ENCODE data around the gene ACVR1C. TPM values are rescaled to one million over a fixed set of nuclear protein-coding genes. Genes with fewer than 3 reads are reported as not detected.
A peak's percentile ranks its signal among the peaks of the same experiment; 100 is the strongest.
"Not testable (repeated sequence)": the region's sequence is repeated elsewhere in the genome, so short reads cannot be mapped to it uniquely, and the experiment has no call there.

The ACVR1C gene
- total RNA-seq, 1 donor from 2014 or later, result 1.1 TPM

- no peak for DNase-seq (ENCODE audit: low spot score)
- Mint-ChIP-seq H3K27me3 (ENCODE audit: insufficient read depth) (peaks cover 18% of the 10 kb centered on the region), H3K27ac (no peak overlapping the region), H3K36me3 (ENCODE audit: low read depth) (peaks cover 2% of the 10 kb centered on the region), H3K9me3 (peaks cover 21% of the 10 kb centered on the region), H3K4me1 (ENCODE audit: low read depth) (peaks cover 9% of the 10 kb centered on the region), H3K4me3 (no peak overlapping the region)
- intact Hi-C loops (cut with micrococcal nuclease), result no loop called here
Observed at GRCh38 chr2:157611726-157612125, 16.9 kb downstream of the ACVR1C start.

GRCh38 chr2:157611110-157611509 lies 17.6 kb downstream of the ACVR1C start:
- Mint-ChIP-seq H3K36me3 (ENCODE audit: low read depth) (peaks cover 2% of the 10 kb centered on the region), H3K4me1 (ENCODE audit: low read depth) (peaks cover 9% of the 10 kb centered on the region), H3K4me3 (no peak overlapping the region), H3K9me3 (peaks cover 21% of the 10 kb centered on the region), H3K27ac (no peak overlapping the region), H3K27me3 (ENCODE audit: insufficient read depth) (peaks cover 17% of the 10 kb centered on the region)
- intact Hi-C loops (cut with micrococcal nuclease), result no loop called here
- no peak for DNase-seq (ENCODE audit: low spot score)

- Mint-ChIP-seq H3K9me3 (peaks cover 21% of the 10 kb centered on the region), H3K27me3 (ENCODE audit: insufficient read depth) (peaks cover 38% of the 10 kb centered on the region), H3K4me3 (no peak overlapping the region), H3K4me1 (ENCODE audit: low read depth) (peaks cover 9% of the 10 kb centered on the region), H3K36me3 (ENCODE audit: low read depth) (peaks cover 2% of the 10 kb centered on the region), H3K27ac (no peak overlapping the region)
- no peak for DNase-seq (ENCODE audit: low spot score)
- intact Hi-C loops (cut with micrococcal nuclease), result no loop called here
Observed at GRCh38 chr2:157606534-157606933, 22.1 kb downstream of the ACVR1C start.

- H3K36me3 Mint-ChIP-seq (ENCODE audit: low read depth), result no peaks in the 10 kb centered on the region
- intact Hi-C loops (cut with micrococcal nuclease), result no loop called here
- H3K27me3 Mint-ChIP-seq (ENCODE audit: insufficient read depth), result peaks cover 36% of the 10 kb centered on the region
- H3K4me3 Mint-ChIP-seq, result no peak overlapping the region
- no peaks in the 10 kb centered on the region for H3K4me1 Mint-ChIP-seq (ENCODE audit: low read depth)
- H3K27ac Mint-ChIP-seq, result no peak overlapping the region
- DNase-seq (ENCODE audit: low spot score), result no peak
- H3K9me3 Mint-ChIP-seq, result no peaks in the 10 kb centered on the region
Observed at GRCh38 chr2:157603198-157603597, 25.5 kb downstream of the ACVR1C start.

- Mint-ChIP-seq H3K36me3 (ENCODE audit: low read depth) (no peaks in the 10 kb centered on the region), H3K9me3 (no peaks in the 10 kb centered on the region), H3K4me1 (ENCODE audit: low read depth) (no peaks in the 10 kb centered on the region), H3K27ac (no peak overlapping the region), H3K27me3 (ENCODE audit: insufficient read depth) (peaks cover 35% of the 10 kb centered on the region), H3K4me3 (no peak overlapping the region)
- intact Hi-C loops (cut with micrococcal nuclease), result no loop called here
- no peak for DNase-seq (ENCODE audit: low spot score)
Observed at GRCh38 chr2:157601807-157602206, 26.9 kb downstream of the ACVR1C start.

- peak; percentile 47 for DNase-seq (ENCODE audit: low spot score)
- intact Hi-C loops (cut with micrococcal nuclease), result loop anchor here (1.0 to 5.0 kb wide), 4 partner anchors 100 to 415 kb away; no protein-coding TSS in a partner anchor
- Mint-ChIP-seq H3K9me3 (no peaks in the 10 kb centered on the region), H3K36me3 (ENCODE audit: low read depth) (no peaks in the 10 kb centered on the region), H3K27ac (no peak overlapping the region), H3K4me3 (peak overlapping the region; percentile 63), H3K4me1 (ENCODE audit: low read depth) (peaks cover 7% of the 10 kb centered on the region), H3K27me3 (ENCODE audit: insufficient read depth) (peaks cover 39% of the 10 kb centered on the region)
Observed at GRCh38 chr2:157596992-157597681, 31.5 kb downstream of the ACVR1C start.

- peaks cover 33% of the 10 kb centered on the region for H3K27me3 Mint-ChIP-seq (ENCODE audit: insufficient read depth)
- no peak overlapping the region for H3K27ac Mint-ChIP-seq
- H3K36me3 Mint-ChIP-seq (ENCODE audit: low read depth), result no peaks in the 10 kb centered on the region
- DNase-seq (ENCODE audit: low spot score), result no peak
- H3K4me1 Mint-ChIP-seq (ENCODE audit: low read depth), result peaks cover 7% of the 10 kb centered on the region
- H3K4me3 Mint-ChIP-seq, result no peak overlapping the region
- no peaks in the 10 kb centered on the region for H3K9me3 Mint-ChIP-seq
- intact Hi-C loops (cut with micrococcal nuclease), result loop anchor here (1.0 kb wide), 2 partner anchors 96 to 291 kb away; no protein-coding TSS in a partner anchor
Observed at GRCh38 chr2:157593411-157593810, 35.3 kb downstream of the ACVR1C start.

GRCh38 chr2:157592948-157593347 lies 35.7 kb downstream of the ACVR1C start:
- Mint-ChIP-seq H3K4me3 (no peak overlapping the region), H3K9me3 (no peaks in the 10 kb centered on the region), H3K27ac (no peak overlapping the region), H3K36me3 (ENCODE audit: low read depth) (no peaks in the 10 kb centered on the region), H3K4me1 (ENCODE audit: low read depth) (peaks cover 7% of the 10 kb centered on the region), H3K27me3 (ENCODE audit: insufficient read depth) (peaks cover 33% of the 10 kb centered on the region)
- no peak for DNase-seq (ENCODE audit: low spot score)
- intact Hi-C loops (cut with micrococcal nuclease), result loop anchor here (1.0 kb wide), 2 partner anchors 96 to 291 kb away; no protein-coding TSS in a partner anchor

- H3K4me3 Mint-ChIP-seq, result no peak overlapping the region
- intact Hi-C loops (cut with micrococcal nuclease), result no loop called here
- H3K36me3 Mint-ChIP-seq (ENCODE audit: low read depth), result no peaks in the 10 kb centered on the region
- peaks cover 29% of the 10 kb centered on the region for H3K27me3 Mint-ChIP-seq (ENCODE audit: insufficient read depth)
- no peak overlapping the region for H3K27ac Mint-ChIP-seq
- DNase-seq (ENCODE audit: low spot score), result no peak
- no peaks in the 10 kb centered on the region for H3K9me3 Mint-ChIP-seq
- H3K4me1 Mint-ChIP-seq (ENCODE audit: low read depth), result peaks cover 7% of the 10 kb centered on the region
Observed at GRCh38 chr2:157592374-157592773, 36.3 kb downstream of the ACVR1C start.

- intact Hi-C loops (cut with micrococcal nuclease), result no loop called here
- H3K36me3 Mint-ChIP-seq (ENCODE audit: low read depth), result no peaks in the 10 kb centered on the region
Observed at GRCh38 chr2:157587576-157587975, 41.1 kb downstream of the ACVR1C start.

GRCh38 chr2:157574165-157574564 lies 54.5 kb downstream of the ACVR1C start:
- no peaks in the 10 kb centered on the region for H3K36me3 Mint-ChIP-seq (ENCODE audit: low read depth)
- peaks cover 2% of the 10 kb centered on the region for H3K27me3 Mint-ChIP-seq (ENCODE audit: insufficient read depth)

More at GRCh38 chr2:157587576-157587975, 41.1 kb downstream of the ACVR1C start:
- Mint-ChIP-seq H3K4me3 (no peak overlapping the region), H3K4me1 (ENCODE audit: low read depth) (peaks cover under 1% of the 10 kb centered on the region), H3K27ac (no peak overlapping the region), H3K9me3 (no peaks in the 10 kb centered on the region), H3K27me3 (ENCODE audit: insufficient read depth) (peaks cover 8% of the 10 kb centered on the region)
- DNase-seq (ENCODE audit: low spot score), result no peak

GRCh38 chr2:157572725-157573124 lies 55.9 kb downstream of the ACVR1C start:
- intact Hi-C loops (cut with micrococcal nuclease), result no loop called here
- H3K27me3 Mint-ChIP-seq (ENCODE audit: insufficient read depth), result peaks cover 1% of the 10 kb centered on the region
- no peaks in the 10 kb centered on the region for H3K9me3 Mint-ChIP-seq
- H3K4me1 Mint-ChIP-seq (ENCODE audit: low read depth), result no peaks in the 10 kb centered on the region
- no peak overlapping the region for H3K4me3 Mint-ChIP-seq
- no peak for DNase-seq (ENCODE audit: low spot score)
- H3K36me3 Mint-ChIP-seq (ENCODE audit: low read depth), result no peaks in the 10 kb centered on the region
- no peak overlapping the region for H3K27ac Mint-ChIP-seq

More at GRCh38 chr2:157574165-157574564, 54.5 kb downstream of the ACVR1C start:
- no peak overlapping the region for H3K27ac Mint-ChIP-seq
- no peaks in the 10 kb centered on the region for H3K9me3 Mint-ChIP-seq
- H3K4me1 Mint-ChIP-seq (ENCODE audit: low read depth), result no peaks in the 10 kb centered on the region
- no peak for DNase-seq (ENCODE audit: low spot score)
- intact Hi-C loops (cut with micrococcal nuclease), result no loop called here
- no peak overlapping the region for H3K4me3 Mint-ChIP-seq

- H3K4me3 Mint-ChIP-seq; DNase-seq (ENCODE audit: low spot score); H3K9me3 Mint-ChIP-seq; H3K27ac Mint-ChIP-seq; H3K27me3 Mint-ChIP-seq (ENCODE audit: insufficient read depth); H3K36me3 Mint-ChIP-seq (ENCODE audit: low read depth); intact Hi-C loops (cut with micrococcal nuclease); H3K4me1 Mint-ChIP-seq (ENCODE audit: low read depth): not testable (repeated sequence)
Observed at GRCh38 chr2:157566623-157567022, 62.0 kb downstream of the ACVR1C start.

All from activated T-helper 1 cell treated with anti-CD3 and anti-CD28 coated beads, Interleukin-12 subunit alpha, Interleukin-12 subunit beta, Interleukin-2, Interleukin-4 antibody, amounts not matched to agents 30 ng/mL and 10 ng/mL and 1 ng/mL, durations not matched to agents 14 hours and 24 hours and 36 hours (primary cell).